D341Med (cell line): ENCODE data around the gene ADAMTS9.

ENCODE experiments used
- DNase-seq: peaks from one replicate; pipeline ENCODE4 v3.0.0; 2012; ENCODE audit warnings: low spot score

ADAMTS9 gene

GRCh38 chr3:64687781-64688604, at the start of gene ADAMTS9:
TSS of gene ADAMTS9 (minus strand) at chr3:64688000. CDS start at chr3:64687657, 343 bp downstream.
- DNase-seq, result peak; percentile 71

DNA sequence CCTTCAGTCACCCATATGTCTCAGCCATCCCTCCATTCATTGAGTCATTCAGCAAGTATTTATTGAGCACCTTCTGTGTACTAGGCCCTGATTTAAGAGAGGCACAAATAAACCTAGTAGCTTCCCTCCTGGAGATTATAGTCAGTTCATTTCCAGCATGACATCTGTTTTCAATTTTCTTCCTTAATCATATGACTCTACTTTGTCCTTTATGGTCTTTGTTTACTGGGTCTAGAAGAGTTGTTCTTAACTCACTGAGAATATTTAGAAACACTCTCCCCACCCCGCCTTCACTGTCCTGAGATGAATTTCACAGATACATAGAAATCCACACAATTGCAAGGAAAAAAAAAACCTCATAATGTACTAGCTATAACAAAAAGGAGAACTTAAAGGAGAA, 44.8 kb upstream of the ADAMTS9 start:
- no peak for DNase-seq

- no peak for DNase-seq
Observed at GRCh38 chr3:64730681-64731080, 42.9 kb upstream of the ADAMTS9 start.

DNA sequence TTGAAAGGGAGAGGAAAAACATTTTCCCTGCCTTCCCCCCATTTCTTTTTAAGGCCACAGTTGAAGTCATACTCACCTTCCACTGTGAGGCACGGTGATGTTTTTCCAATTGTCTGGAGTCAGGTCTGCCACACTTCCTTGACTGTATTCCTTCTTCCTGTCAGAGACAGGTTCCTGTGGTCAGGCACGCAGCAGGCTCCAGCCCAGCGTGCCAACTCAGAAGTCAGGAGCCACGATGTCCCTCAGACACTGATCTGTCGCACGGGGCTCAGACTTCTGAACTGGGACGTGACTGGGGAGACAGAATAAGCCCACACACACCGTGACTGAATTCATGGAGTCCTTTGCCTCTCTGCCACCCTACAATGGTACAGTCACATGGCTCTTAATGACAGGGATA, 41.2 kb upstream of the ADAMTS9 start:
- no peak for DNase-seq

GRCh38 chr3:64728428-64728827, 40.6 kb upstream of the ADAMTS9 start:
- no peak for DNase-seq

DNA sequence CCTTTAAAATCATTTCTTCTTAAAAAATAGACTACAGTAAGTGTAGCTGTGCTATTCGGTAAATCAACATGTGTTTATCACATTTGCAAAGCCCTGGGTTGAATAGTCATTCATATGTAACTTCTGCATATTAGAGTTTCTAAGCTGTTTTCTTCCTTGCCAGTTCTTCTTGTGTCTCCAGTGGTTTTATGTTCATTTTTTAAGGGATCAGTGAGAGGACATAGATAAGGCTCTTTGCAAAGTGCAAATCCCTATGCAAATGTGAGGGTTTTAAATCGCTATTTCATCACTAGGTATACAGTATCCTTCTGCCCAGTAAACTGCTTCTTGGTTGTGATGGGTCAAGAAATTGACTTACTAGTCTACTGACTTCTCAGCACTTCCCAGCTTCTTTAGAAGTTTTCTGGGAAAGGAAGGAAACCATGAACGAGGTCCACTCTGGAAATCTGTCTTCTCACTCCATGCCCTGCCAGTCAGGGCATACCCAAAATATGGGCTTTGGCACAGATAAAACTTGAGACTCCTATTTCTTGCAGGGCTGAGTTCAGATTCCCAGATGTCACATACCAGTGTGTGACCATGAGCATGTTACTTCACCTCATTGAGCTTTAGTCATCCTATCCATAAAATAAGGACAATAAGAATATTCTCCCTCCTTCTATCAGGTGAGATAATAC, 38.8 kb upstream of the ADAMTS9 start:
- no peak for DNase-seq

- no peak for DNase-seq
Observed at GRCh38 chr3:64718976-64719375, 31.2 kb upstream of the ADAMTS9 start.

- no peak for DNase-seq
Observed at GRCh38 chr3:64717872-64718613, 30.2 kb upstream of the ADAMTS9 start.

DNA sequence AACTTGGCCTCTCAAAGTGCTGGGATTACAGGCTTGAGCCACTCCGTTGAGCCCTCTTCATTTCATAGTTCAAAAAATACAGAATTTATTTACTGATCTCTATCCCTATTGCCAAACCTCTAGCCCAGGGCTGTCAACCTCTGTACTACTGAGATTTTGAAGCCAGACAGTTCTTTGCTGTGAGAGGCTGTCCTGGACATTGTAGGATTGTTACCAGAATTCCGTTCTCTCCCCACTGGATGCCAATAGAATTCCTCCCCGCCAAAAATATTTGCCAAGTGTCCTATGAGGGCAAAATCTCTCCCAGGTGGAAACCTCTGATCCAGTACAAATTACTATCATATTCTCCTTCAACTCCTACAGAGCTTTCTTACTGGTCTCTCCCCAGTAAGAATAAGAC, 29.6 kb upstream of the ADAMTS9 start:
- no peak for DNase-seq

DNA sequence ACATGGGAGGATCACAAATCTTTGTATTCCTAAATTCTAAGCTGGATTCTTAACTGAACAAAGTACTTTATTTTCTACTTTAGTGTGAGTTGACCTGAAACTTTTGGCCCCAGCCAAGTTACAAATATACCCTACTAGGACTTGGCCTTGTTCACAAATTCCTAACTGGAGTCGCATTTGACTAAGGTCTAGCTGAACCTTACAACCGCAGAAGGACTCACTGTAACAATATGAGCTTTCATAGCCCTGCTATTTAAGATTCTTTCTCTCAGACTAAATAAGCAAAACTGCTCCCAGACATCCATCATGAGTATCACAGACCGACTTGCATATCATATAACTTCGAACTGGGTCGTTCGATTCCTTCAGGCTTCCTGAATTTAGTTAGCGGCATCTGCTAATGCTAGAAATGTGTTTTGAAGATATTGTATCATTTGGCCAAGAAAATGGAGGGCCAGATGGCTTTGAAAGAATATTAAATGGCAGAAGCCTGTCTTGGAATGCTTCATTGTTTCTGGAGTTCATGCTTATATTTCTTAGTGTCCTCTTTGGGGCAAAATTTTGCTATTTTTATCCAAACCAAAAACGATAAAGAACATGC, 28.4 kb upstream of the ADAMTS9 start:
- no peak for DNase-seq

GRCh38 chr3:64715211-64715982, 27.6 kb upstream of the ADAMTS9 start:
- DNase-seq, result no peak

DNA sequence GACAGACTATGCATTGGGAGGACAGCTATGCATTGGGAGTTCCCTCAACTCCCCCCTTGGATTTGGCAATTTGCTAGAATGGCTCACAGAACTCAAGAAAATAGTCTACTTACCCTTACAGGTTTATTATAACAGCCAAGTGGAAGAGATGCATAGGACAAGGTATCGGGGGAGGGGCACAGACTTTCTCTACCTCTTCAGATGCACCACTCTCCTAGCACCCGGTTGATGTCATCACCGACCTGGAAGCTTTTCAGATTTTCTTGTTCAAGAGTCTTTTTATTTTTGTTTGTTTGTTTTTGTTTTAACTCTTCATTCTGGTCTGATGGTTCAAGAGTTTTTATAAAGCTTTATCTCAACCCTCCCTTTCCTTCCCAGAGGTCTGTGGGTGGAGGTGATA, 20.7 kb upstream of the ADAMTS9 start:
- no peak for DNase-seq

DNA sequence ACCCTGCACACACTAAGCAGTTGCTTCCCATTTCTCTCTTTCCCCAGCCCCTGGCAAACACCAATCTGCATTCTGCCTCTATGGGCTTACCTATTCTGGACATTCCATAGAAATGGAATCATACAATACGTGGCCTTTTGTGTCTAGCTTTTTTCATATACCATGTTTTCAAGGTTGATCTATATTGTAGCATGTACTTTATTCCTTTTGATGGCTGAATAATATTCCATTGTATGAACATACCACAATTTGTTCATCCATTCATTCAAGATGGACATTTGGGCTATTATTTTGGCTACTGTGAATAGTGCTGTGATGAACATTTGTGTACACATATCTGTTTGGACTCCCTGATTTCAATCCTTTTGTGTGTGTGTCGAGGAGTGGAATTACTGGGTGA, 18.1 kb upstream of the ADAMTS9 start:
- DNase-seq, result no peak

DNA sequence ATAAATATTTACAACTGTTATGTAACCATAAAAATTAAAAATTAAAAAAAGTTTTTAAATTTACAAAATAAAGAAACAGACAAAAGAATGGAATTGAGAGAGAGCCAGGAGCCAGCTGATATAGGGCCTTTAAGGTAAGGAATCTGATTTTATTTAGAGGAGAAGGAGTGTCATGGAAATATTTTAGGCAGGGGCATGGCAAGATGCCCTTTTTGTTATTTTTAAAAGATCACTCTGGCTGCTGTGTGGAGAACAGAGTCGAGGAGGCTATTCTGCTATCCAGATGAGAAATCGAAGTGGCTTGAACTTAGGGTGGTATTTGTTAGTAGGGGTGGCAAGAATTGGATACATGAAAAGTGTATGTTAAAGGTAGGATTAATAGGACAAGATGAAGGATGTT, 9.1 kb upstream of the ADAMTS9 start:
- no peak for DNase-seq

GRCh38 chr3:64694114-64694513, 6.3 kb upstream of the ADAMTS9 start:
- no peak for DNase-seq

- no peak for DNase-seq
Observed at GRCh38 chr3:64693031-64693430, 5.2 kb upstream of the ADAMTS9 start.

GRCh38 chr3:64691051-64691450, 3.3 kb upstream of the ADAMTS9 start:
- no peak for DNase-seq

DNA sequence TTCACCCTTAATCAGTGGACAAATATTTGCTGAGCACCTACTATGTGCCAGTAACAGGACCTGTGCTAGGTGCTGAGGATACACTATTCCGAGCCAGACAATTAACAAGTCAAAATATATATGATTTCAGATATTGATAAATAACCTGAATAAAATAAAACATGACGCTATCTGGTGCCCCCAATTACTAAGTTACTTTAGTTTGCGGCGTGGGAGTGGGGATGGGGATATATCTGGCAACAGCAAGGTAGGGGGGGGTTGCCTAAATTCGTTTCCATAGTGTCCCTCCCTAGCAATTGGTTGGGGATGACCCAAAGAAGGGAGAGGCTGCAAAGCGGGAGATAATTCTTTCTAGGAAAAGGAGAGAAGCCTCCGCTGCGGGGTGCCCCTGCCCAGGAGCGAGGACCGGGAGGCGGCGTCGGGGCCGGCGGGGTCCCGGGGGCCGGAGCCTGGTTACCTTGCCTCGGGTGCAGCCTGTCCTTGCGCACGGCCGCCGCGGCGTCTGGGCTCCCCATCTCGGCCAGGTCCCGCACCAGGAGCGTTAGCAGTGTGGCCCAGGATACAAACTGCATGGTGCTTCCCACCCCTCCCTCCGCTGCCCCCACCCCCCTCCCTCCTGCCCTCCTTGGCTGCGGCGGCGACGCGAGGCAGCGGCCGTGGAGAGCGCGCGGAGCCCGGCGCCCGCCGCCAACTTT, 567 bp downstream of the ADAMTS9 start:
- DNase-seq, result no peak

GRCh38 chr3:64686446-64686908, 1.3 kb downstream of the ADAMTS9 start:
- peak; percentile 46 for DNase-seq

GRCh38 chr3:64685800-64686445, 1.9 kb downstream of the ADAMTS9 start:
- DNase-seq, result peak; percentile 74
